HTERT RPE-1 (cell line): ENCODE data around the gene FGR.

Experiments
- in situ Hi-C: fragments of 300-500 bp; cut with MboI; formaldehyde crosslinking; loops from 4 replicates; pipeline ENCODE4 v1.14.3; 2020; ENCODE audit warnings: low sequenced_read_pairs

The FGR gene

DNA sequence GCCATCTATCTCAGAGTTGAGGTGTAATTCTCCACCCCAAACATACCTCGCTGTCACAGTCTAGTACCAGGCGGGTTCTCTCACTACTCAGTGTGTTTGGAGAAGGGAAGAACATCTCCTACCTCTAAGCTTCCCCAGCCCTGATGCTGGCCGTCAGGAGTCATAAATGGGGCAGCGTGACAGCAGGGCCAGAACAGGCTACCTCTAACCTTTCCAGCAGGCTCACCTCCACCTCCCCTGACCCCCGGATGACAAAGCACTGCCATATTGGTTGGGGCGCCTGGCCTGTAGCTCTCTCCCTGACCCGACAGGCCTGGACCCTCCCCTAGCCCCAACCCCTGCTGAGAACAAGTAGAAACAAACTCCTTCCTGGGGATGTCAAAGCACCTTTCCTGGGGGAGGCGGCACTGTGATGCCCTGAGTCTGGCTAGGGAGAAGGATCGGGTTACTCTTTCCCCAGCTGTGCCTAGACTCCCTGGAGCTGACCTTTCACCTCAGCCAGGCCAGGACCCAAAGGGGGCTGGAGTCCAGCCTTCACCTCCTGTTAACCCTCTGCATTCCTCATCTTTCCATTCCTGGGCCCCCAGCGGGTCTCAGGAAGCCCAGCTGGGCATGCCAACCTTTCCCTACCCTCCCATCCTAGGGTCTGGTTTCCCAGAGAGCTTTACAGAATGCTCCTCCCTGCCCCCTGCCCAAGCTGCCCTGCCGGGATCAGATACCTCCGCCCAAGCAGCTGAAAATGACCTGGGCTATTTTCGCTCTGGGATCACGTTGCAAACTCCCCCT, 65.3 kb downstream of the FGR start:
- in situ Hi-C loops, result no loop called here

DNA sequence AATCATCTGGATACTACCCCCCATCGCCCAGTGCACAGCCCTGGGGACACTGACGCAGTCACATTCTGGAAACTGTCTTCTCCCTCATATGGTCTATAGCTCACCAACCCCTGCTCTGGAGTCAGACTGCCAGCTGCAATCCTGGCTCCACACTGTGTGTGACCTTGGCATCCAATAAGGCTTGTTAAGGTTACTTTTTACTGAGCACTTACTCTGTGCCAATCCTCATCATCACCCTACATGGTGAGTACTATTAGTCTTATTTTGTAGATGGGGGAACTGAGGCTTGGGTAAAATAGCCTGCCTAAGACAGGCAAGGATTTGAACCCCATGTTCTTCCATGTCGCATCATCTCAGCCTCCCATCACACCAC, 65.9 kb downstream of the FGR start:
- in situ Hi-C loops, result no loop called here

DNA sequence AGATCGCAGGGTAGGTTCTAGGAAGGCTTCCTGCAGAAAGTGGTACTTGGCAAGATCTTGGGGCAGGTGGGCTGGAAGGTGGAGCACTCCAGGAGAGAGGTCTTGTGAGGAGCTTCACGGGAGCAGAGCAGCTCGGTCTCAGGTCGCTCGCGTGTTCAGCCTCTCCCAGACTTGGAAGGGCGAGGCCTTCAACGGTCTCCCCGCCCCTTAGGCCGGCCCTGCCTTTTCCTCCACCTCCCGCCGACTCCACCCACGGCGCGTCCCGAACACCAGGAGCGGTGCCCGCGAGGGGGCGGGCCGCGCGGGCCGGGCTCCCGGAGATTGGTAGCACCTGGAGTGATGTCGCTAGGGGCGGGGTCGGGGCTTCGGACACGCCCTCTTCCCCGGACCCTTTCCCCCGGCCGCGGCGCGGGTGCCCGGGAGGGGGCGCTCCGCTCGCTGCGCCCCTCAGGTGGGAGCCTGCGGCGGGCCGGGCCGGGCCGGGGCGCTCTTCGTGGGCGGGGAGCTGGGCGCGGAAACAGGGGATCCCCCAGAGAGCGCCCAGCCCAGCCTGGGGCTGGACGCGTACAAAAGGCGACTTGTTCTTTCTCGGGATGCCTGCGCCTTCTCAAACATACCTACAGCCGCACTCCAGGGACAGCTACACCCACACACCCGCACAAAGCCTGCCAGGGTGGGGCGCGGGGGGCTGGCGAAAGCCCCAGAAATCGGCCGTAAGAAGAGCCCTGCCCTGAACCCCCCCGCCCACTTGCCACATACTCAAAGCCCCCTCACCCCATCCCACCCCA, 66.5 kb downstream of the FGR start:
- in situ Hi-C loops, result no loop called here

DNA sequence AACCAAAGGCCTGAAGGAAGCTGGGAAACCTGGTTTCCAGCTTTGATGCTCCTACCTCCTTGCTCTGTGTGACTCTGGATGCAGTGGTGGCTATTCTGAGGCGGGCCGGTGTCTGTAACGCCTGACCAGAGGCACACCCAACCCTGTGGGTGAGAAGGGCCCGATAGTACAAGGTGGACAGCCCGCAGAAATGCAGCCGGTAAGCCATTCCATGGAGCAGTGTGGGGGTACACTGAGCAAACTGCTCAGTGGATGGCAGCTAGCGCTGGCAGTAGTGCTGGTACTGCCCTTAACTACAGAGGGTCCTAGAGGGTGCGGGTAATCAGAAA, 67.0 kb downstream of the FGR start:
- in situ Hi-C loops, result no loop called here

DNA sequence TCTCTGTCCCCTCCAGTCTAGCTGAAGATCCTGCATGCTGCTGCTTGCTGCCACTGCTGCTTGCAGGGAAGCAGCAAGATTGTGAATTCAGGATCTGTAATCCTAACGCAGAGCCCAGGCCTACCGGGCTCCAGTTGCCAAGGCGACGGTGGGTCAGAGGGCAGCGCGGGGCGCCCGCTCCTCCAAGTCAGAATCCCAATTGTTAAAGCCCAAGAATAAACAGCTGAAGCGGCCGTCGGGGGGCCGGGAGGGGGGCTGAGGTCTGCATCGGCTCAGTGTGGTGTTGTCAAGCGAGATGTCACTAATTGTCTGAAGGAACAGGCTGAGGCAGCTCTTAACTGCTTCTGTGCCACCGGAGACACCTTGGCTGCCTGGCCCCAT, 67.8 kb downstream of the FGR start:
- in situ Hi-C loops, result no loop called here

DNA sequence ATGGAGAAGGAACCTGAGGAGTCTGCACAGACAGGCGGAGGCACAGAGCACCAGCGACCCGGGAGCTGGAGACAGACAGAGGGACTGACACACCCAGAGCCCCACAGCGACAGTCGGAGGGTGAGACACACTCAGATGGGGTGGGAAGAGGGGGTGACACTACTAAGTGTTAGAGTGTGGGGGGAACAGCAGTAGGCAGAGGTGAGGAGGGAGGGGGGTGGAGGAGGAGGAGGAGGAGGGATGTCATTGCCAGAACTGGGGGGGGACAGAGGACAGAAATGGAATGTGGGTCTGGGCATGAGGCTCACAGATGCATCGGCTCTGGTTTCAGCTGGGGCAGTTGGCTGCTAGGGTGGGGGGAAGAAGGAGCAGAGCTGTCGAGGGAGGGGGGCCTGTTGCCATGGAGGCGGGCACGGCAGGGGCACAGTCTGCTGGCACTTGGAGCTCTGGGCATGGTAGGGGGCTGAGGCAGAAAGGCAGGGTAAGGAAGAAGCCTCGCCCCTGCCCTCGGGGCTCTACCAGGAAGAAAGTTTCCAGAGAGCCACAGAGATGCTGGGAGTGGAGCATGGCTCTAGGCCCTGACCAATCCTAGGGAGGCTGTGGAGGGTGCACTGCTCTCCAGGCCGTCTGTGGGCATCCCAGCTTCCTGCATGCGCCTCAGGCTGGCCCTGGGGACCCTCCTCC, 68.4 kb downstream of the FGR start:
- in situ Hi-C loops, result no loop called here

DNA sequence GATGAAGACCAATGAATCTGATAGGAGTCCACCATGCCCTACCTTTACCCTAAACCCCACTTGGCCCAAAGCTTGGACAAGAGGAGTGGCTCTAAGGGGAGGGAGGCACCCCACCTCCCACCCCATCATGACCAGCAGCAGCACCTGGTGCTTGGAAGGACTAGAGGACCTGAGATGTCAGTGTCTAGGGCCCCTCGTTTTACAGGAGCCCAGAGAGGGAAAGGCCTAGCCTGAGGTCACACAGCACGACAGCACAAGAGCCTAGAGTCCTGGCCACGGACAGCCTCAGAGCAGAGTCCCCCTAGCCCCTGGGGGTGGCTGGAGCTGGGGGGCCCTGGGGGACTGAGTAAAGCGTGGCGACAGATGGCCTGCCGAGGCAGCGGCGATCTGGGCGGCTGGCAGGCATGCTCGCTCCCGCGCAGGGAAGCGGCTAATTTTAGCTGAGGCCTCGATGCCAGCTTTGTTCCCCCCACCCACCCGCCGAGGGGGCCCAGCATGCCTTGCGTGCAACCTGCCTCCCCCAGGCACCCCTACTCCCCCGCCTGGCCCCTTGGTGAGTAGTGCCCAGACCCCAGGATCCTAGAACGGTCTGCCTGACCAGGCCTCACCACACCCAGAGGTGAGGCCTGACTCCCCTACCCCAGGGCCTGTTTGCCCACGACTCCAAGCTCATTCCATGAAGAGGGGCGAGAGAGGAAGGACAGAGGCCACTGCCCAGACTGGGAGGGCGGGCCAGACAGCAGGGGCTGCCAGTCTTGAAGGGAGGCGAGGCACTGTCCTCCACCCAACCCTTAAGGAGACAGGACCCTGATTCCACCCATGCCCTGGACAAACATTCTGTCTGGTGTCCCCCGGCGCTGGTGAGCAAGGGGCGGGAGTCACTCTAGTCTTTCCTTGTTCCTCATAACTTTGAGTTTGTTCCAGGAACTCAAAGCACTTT, 70.0 kb downstream of the FGR start:
- in situ Hi-C loops, result no loop called here

DNA sequence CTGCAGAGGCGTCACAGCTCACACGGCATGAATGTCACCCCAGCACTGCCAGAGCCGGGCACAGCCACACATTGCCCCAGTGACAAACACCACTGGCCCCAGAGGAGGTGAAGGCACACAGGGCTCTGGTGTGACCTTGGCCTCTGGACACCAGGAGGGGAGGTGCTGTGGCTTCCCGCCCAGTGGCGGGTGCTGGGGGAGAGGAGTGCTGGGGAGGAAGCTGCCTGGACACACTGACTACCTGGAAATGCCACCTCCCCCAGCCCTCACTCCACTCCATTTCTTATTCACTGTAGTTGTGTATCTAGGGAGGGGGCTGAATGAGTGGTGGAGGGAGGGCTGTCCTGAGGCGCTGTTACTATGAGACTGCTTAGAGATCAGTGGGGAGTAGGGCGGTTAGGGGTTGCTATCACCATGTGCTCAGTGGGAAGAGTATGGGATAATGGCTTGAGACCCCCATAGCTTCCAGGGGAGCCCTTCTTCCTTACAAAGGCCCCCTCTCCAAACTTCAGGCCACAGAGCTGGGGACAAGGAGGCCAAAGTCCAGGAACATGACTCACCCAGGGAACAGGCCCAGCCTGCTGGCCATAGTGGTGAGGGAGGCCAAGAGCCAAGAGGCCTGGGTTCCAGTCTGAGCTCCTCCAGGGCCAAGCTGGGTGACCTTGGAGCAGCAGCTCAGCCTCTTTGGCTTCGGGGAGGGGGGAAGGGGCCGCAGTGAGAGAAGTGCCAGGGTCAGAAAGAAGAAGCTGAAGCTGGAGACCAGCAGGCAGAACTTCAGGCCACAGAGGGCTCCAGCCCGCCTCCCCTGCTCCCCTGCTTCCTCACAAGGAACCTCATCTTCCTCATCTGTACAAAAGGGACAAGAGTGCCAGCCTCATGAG, 71.2 kb downstream of the FGR start:
- in situ Hi-C loops, result no loop called here

DNA sequence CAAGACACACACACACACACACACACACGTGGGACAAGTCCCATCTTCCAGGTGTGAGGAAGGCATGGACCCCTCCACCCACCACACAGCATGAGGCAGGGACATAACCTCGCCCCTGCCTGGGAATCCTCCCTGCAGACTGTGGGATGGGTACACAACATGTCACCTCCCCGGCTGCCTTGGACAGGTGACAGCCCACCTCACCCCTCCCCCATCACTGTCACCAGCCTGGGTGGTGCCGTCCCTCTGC, 71.7 kb downstream of the FGR start:
- in situ Hi-C loops, result no loop called here

DNA sequence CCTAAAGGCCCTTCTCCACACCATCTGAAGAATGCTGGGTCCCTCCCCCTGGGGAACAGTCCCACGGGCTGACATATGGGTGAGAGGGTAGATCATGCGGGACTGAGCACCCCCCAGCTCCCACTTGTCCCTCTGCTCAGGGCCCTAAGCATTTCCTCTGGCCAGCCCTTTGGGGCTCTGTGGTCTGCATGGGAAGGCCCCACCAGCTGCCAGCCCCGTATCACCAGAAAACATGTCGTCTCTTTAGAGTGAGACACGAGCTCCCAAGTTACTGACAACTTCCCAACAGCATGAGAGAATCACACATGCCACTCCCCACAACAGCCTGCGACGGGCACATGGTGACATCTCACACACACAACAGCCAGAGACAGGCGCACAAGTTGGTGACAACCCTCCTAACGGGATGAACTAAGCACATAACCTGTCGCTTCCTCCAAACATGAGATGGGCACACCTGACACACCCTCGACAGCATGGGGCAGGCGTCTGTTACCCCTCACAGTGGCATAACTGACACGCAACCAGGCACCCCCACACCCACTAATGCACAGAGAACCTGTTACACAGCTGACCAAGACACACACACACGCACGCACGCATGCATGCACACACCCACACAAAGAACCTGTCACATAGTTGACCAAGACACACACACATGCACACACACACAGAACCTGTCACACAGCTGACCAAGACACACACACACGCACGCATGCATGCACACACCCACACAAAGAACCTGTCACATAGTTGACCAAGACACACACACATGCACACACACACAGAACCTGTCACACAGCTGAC, 72.2 kb downstream of the FGR start:
- in situ Hi-C loops, result no loop called here
